ENCODE results near the gene UBP1.
"Not testable (repeated sequence)": the region's sequence is repeated elsewhere in the genome, so short reads cannot be mapped to it uniquely, and the experiment has no call there.

Gene UBP1

DNA sequence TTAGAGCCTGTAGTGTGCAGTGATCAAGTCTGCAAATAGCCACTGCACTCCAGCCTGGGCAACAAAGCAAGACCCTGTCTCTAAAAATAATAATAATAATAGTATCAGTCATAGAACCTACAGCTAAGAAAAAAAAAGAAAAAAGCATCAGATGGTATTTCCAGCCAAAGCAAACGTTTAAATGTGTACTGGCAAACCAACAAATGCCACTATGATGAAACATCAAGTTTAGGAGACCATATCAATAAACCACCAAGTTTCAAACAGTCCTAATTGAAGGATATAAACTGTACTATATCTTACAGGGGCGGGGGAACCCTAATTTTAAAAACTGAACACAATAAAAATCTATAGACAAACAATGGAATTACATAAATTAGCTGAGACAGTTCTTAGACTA is 6.4 kb downstream of the UBP1 start:
- no peak for DNase-seq (ENCODE audit: low read depth, low spot score)

DNA sequence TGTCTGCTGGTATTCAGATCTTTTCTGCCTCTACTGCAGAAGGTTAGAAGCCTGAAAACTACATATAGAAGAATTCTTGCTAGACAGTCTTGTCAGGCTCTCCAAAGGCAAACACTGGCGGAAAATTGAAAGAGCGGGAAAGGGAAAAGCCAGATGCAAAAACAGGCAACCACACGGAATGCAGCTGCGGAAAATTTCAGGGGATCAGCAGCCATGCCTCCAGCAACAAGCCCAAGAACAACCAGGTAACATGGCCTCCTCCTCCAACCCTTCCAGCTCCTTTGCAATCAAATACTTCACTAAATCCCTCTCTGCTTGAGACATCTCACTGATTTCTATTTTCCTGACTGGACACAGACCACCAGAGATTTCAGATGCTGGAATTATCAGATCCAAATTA is 9.6 kb downstream of the UBP1 start:
- no peak for DNase-seq (ENCODE audit: low read depth, low spot score)

DNA sequence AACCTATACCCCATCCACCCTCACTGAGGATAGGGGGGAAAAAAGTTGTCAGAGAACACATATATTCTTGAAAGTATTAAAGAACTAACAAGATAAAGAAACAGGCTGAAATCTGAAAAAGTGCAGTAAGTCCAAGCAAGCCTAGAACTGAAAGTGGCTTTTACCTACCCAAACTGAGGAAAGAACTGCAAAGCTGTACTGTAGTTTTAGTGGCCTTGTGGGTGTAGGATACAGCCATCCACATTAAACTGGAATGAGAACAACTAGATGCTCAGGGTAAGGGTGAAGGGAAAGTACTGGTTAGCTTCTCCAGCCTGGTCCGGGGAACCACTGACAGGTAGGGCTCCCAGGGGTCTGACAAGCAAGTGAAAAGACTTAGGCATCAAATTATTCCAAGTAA is 10.1 kb downstream of the UBP1 start:
- DNase-seq (ENCODE audit: low read depth, low spot score) = no peak

DNA sequence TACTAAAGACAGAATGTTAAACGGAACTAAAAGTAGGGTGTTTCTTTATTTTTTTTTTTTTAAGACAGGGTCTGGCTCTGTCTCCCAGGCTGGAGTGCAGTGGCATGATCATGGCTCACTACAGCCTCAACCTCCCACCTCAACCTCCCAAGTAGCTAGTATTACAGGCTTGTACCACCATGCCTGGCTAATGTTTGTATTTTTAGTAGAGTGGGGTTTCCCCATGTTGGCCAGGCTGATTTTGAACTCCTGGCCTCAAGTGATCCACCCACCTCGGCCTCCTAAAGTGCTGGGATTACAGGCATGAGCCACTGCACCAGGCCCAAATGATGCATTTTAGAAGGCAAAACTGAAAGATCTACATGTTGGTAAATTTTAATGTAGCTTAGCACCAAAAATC is 10.9 kb downstream of the UBP1 start:
- not testable (repeated sequence) for DNase-seq (ENCODE audit: low read depth, low spot score)

DNA sequence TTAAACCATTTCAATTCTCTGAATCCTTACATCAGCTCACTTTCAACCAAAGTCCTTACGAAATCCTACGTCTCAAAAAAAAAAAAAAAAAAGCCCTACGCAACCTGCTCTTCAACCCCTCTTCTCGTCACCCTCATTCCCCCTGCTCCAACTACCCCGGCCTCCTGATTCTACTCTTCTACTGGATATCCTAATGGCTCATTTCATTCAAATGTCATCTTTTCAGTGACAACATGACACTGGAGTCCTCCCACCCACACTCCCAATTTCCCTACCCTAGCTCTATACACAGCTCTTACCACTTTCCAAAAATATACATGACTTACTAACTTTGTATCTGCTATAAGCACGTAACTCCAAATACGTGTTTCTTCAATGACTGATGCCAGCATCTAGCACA is 11.5 kb downstream of the UBP1 start:
- no peak for DNase-seq (ENCODE audit: low read depth, low spot score)

DNA sequence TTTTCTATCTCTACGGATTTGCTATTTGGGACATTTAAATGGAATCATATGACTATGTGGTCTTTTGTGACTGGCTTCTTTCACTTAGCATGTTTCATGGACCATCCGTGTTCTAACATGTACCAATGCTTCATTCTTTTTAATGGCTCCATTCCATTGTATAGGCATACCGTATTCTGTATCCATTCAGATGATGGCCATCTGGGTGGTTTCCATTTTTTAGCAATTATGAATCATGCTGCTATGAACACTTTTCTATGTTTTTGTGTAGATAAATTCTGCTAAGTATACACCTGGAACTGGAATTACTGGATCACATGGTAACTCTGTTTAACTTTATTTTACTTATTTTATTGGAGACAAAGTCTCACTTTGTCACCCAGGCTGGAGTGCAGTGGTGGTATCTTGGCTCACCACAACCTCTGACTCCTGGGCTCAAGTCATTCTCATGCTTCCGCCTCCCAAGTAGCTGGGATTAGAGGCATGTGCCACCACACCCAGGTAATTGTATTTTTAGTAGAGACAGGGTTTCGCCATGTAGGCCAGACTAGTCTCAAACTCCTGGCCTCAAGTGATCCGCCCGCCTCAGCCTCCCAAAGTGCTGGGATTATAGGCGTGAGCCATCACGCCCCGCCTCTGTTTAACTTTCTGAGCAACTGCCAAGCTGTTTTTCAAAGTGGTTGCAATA is 13.4 kb downstream of the UBP1 start:
- DNase-seq (ENCODE audit: low read depth, low spot score) = no peak

DNA sequence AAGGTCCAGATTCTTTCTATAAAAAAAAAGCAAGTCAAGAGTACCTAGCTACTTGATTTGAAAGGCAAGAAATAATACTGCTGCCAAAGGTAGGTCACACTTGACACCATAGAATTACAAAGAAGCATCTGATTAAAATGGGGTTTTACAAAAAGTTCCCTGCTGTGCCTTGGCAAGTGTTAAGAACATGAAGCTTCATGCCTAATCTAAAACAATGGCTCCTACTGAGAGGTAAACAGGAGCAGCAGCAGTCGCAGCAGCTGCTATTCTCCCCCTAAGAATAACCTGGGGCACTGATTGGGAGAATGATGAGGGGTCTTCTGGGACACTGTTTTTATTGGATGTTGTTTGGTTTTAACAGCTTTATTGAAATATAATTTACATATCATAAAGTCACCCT is 14.1 kb downstream of the UBP1 start:
- DNase-seq (ENCODE audit: low read depth, low spot score) = no peak

DNA sequence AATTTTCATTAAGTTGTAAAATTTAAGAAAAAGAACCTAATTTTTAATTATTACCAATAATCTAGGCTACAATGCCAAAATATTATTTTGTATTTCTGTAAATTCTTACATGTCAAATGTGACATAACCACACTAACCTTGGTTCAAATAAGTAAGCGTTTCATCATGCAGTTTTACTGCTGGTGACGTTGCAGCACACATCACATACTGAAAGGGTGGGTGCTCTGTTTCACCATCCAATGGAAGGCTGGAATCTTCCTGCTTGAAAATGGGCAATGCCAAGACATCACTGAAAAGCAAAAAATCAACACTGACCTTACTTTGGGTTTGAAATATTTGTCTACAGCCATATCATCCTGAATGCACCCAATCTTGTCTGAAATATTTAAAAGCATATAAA is 14.8 kb downstream of the UBP1 start:
- DNase-seq (ENCODE audit: low read depth, low spot score) = no peak

DNA sequence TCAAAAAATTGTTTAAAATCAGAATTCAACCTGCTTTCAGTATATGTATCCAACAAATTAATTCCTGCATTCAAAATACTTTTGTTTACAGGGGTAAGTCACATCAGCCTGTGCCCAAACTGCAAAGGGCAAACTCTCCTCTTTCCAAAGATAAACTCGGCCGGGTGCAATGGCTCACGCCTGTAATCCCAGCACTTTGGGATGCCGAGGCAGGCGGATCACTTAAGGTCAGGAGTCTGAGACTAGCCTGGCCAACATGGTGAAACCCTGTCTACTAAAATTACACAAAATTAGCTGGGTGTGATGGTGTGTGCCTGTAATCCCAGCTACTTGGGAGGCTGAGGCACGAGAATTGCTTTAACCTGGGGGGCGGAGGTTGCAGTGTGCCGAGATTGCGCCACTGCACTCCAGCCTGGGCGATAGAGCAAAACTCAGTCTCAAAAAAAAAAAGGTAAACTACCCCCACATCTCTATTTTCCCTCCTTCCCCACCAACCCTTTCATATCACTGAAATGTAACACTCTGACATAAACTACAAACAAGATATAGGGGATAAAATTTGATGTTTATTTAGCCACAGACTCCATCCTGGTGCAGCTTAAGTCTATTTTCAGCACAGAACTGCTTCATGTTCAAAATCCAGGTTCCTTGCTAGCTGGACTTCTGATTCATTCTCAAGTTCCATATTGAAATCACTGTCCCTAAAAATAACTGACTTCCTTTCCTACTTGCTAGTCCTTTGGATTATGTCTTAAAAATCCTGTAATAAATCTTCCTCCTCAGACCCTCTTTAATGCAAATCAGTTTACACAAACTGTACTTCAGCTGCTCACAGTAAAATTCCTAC is 15.4 kb downstream of the UBP1 start:
- no peak for DNase-seq (ENCODE audit: low read depth, low spot score)

DNA sequence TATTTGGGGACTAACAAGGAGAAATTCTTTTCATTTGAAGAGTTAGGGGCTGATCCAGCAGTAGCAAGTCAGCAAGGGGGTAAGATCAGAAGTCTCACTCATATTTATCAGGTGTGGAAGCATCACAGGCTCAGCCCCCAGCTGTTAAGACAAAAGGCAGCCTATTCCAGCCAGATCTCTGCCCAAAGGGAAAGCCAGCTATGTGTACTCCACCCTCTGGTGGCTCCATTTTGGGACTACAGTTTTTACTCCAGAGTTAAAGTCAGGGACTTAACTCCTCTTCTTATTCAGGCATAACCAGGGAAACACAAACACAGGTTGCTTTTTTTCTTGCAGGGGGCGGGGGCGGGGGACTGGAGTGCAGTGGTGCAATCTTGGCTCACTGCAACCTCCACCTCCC is 19.2 kb downstream of the UBP1 start:
- no peak for DNase-seq (ENCODE audit: low read depth, low spot score)

DNA sequence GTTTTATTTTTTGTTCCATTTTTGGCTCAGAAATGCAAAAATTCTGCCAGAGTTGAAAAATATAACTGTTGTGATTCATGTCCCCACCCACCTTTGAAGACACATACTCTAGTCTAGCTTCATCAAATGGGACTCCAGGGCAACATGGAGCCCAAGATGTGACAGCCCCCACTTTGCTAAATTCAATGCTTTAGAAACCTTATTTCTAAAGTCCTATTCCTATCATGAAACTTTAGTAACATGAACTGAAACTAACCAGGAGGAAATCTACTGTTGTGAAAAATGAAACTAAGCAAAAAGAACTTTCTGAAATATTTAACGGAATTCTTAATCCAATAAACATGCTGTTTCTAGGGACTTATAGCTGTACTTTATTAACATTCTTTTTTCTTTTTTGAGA is 20.3 kb downstream of the UBP1 start:
- no peak for DNase-seq (ENCODE audit: low read depth, low spot score)

DNA sequence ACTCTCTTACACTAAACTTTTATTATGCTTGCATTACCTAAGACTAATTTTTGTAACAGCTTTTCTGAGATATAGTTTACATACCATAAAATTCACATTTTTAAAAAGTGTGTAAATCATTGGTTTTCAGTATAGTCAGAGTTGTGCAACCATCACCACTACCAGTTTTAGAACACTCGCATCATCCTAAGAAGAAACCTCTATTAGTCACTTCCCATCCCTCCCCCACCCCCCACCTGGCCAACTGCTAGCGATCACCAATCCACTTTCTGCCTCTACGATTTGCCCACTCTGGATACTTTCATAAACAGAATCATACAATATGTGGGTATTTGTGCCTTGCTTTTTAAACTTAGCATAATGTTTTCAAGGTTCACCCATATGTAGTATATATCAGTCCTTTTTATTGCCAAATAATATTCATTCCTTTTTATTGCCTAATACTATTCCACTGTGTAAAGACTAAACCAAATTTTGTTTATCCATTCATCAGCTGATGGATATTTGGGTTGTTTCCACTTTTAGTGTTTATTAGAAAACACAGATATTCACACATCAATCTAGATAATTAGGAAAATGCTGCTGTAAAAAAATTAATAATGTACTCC is 23.0 kb downstream of the UBP1 start:
- DNase-seq (ENCODE audit: low read depth, low spot score) = no peak

DNA sequence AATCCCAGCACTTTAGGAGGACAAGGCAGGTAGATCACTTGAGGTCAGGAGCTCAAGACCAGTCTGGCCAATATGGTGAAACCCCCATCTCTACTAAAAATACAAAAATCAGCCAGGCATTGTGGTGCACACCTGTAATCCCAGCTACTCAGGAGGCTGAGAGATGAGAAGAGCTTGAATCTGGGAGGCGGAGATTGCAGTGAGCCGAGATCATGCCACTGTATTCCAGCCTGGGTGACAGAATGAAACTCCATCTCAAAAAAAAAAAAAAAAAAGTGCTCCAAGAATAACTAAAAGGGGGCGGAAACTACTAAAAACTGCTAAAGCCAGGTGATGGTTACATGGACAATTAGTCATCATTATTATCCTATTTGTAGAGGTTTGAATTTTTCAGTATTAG is 29.4 kb downstream of the UBP1 start:
- DNase-seq (ENCODE audit: low read depth, low spot score) = not testable (repeated sequence)

DNA sequence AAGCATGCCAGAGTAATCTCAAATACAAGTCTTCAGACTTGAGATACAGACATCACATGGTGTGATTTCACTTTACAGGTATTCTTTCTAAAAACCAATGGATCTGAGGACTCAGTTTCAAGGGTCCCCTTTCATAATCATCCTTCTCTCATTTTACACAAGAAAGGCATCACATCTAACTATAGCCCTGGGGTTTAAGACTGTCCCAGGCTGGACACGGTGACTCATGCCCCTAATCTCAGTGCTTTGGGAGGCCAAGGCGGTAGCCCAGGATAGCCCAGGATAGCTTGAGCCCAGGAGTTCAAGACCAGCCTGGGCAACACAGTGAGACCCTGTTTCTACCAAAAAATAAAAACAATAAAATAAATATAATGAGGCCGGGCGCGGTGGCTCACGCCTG is 36.4 kb downstream of the UBP1 start:
- no peak for DNase-seq (ENCODE audit: low read depth, low spot score)

DNA sequence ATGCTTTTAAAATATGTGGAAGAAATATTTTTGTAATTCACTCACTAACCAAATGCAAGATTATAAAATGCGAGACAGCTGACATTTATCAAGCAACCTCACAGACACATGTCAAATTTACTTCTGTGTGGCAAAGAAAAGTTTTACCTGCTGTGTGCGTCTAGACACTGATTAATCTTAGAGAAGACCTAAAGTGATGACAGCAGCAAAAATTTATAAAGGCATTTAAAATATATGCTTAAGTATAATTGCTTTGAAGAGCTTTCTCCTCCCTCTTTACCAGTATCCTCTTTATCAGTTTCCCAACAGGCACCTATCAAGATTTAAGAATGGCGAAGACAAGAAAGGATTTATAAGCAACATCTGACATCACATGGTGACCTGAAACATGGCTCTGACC is 37.3 kb downstream of the UBP1 start:
- no peak for DNase-seq (ENCODE audit: low read depth, low spot score)

DNA sequence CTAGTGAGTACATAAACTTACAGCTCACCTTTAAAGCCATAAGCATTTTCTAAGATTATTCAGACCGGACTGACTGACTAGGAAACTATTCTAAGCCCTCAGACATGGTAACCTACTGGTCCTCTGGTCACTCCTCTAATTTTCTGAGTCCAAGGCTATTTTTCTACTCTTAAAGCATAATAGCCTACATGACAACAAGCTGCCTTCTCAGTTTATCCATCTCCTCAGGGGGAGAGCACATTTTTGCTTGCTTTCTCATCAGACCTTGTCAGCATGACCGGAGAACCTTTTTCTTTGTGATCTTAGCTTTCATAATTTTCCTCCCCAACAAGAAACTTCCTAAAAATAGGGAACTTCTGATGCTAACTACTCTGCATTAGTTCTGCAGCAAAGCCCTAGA is 38.4 kb downstream of the UBP1 start:
- DNase-seq (ENCODE audit: low read depth, low spot score) = peak; percentile 39

DNA sequence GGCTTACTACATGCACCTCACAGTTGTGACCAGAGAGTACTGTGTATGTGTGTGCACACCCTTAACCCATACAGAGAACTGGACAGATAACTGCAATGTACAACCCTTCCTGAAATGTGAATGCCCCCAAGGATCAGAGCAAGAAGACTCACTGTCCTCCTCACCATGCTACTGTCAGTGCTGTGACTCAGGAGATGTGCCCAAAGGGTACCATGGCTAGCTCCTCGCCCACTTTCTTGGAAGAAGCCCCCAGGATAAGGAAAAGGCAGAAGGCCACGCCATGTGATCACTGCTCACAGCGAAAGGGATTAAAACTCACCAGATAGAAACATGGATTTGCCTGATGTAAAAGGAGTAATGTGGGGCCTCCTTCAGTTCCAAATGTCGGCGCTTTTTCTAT is 41.8 kb downstream of the UBP1 start:
- DNase-seq (ENCODE audit: low read depth, low spot score) = no peak

DNA sequence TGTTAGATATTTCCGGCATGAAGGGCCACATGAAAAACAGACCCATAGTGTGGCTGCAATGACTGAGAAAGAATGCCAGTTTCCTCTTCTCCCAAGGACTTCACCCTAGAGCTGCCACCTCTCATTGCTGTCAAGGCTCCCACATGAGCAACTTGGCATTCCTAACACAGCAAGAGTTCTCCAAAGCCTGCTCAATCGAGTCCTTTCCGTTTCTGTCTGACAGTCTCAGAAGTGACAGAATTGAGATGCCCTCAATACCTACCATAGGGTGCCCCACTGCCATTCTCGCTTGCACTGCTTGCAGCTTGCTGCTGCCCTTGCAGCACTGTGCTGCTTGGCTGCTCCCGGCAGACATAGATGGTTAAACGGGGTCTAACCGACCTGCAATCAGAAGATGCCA is 44.3 kb downstream of the UBP1 start:
- no peak for DNase-seq (ENCODE audit: low read depth, low spot score)

DNA sequence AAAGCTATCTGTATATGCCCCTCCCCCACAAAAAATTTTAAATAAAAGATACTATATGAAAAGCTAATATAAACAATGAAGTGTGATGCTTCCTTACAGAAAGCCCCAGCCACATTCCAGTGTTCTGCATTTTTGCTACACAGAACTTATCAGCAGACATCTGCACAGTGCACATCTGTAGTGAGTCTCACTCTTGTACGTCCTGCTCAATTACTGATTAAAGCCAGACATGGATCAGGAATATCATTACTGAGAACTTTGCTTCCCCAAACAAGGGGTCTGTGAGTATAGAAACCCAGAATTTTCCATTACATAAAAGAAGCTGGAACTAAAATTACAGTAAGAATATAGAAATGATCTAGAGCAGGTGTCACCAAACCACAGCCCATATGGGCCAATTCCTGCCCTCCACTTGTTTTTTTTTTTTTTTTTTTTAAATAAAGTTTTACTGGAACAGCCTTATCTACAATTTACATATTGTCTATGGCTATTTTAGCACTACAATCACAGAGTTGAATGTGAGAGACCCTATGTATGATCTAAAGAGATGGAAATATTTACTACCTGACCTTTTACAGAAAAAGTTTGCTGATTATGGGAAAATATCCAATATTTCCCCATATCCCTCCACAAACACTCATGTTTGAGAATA is 45.7 kb downstream of the UBP1 start:
- no peak for DNase-seq (ENCODE audit: low read depth, low spot score)

DNA sequence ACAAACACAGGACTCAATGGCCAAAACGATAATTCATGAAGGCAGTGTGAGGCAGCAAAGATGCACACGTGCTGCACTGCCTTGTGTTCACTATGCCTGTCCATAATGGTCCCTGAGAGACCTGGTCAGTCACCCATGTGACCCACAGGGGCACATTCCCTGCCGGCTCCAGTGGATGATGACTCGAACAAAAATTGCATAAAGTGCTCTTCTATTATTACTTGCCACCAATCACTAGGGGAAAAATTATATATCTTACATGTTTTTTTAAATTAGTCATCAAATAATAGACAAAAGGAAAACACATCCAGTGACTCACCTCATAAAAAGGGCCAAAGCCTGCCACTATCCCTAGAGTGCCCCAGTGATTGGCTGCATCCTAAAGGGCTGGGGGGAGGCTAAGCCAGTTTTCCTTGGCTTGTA is 47.5 kb downstream of the UBP1 start:
- DNase-seq (ENCODE audit: low read depth, low spot score) = peak; percentile 73

DNA sequence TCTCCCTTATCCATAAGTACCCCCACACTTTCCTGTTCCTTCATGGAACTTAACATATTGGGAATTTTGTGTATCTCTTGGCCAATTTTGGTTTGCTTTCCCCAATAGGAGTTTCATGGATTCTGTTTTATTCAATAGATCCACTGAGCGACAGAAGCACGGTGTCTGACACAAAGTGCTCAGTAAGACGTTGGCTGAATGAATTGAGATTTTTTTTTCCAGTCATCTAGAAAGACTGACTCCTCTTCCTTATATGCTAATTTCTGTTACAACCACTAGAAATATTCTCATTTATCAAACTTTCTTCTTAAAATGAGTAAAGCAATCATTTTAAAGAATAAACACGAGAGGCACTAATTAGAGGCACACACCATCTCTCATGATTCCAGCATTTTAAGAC is 48.1 kb downstream of the UBP1 start:
- no peak for DNase-seq (ENCODE audit: low read depth, low spot score)

DNA sequence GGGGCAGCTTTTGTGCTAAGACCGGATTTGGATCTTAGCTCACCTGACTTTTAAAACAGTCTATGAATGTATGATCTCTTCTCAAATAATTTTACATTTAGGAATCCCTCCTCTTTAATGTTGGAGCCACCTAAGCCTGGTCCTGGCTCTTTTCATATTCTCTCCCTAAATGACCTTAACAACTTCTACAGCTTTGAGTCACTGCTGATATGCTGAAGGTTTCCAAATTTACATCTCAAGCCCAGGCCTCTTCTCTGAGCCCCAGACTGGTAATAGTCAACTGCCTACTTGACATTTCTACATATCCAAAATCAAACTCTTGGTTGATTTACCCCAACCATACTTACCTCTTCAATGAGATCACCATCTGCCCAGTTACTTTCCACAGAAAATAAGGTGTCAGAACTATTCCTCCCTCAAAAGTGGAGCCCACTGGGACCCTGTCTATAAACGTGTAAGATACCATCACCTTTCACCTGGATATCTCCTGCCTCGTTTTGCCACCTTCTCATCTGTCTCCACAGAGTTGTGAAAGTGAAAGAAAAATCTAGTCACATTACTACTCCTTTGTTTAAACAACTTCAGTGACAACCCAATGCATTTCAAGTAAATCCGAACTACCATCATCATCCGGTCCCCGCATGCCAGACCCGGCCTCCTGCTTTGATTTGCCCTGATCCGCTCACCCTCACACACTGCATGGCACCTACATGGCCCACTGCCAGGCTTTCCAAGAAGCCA is 48.8 kb downstream of the UBP1 start:
- DNase-seq (ENCODE audit: low read depth, low spot score) = no peak
